Smooth muscle cell (in vitro differentiated cells): ENCODE results near the gene ELP5. TPM values are rescaled to one million over a fixed set of nuclear protein-coding genes. Genes with fewer than 3 reads are reported as not detected.

Source experiments
- DNase-seq: peaks from one replicate; lab custom pipeline; 2025; ENCODE audit not compliant: unreplicated experiment; lab: John Stamatoyannopoulos, UW
- H2AFZ ChIP-seq: fragments of 200-600 bp; sonication (generic); 2 replicates; pipeline ENCODE4 v1.6.0; 2016; ENCODE audit warnings: antibody characterized with exemption, low read depth, mild to moderate bottlenecking
- H3F3A ChIP-seq: fragments of 200-600 bp; sonication (generic); 2 replicates; pipeline ENCODE4 v1.6.0; 2017; ENCODE audit warnings: antibody characterized with exemption, low read depth
- H3K27ac ChIP-seq: fragments of 200-600 bp; sonication (generic); 2 replicates; pipeline ENCODE4 v1.5.1; 2016; ENCODE audit warnings: low read depth, mild to moderate bottlenecking
- H3K27me3 ChIP-seq: fragments of 200-600 bp; sonication (generic); 2 replicates; pipeline ENCODE4 v1.6.1; 2016; ENCODE audit warnings: low read depth, mild to moderate bottlenecking
- H3K36me3 ChIP-seq: fragments of 200-600 bp; sonication (generic); 2 replicates; pipeline ENCODE4 v1.5.1; 2016; ENCODE audit warnings: low read depth
- H3K4me1 ChIP-seq: fragments of 200-600 bp; sonication (generic); 2 replicates; pipeline ENCODE4 v1.5.1; 2016; ENCODE audit warnings: low read depth
- H3K4me2 ChIP-seq: fragments of 200-600 bp; sonication (generic); 2 replicates; pipeline ENCODE4 v1.6.0; 2016; ENCODE audit warnings: mild to moderate bottlenecking
- H3K4me3 ChIP-seq: fragments of 200-600 bp; sonication (generic); 2 replicates; pipeline ENCODE4 v1.5.1; 2016; ENCODE audit warnings: mild to moderate bottlenecking
- H3K79me2 ChIP-seq: fragments of 200-600 bp; sonication (generic); 2 replicates; pipeline ENCODE4 v1.6.0; 2016; ENCODE audit warnings: low read depth, mild to moderate bottlenecking
- H3K9ac ChIP-seq: fragments of 200-600 bp; sonication (generic); 2 replicates; pipeline ENCODE4 v1.6.0; 2016; ENCODE audit warnings: low read depth
- H3K9me3 ChIP-seq: fragments of 200-600 bp; sonication (generic); replicated peaks from 2 replicates; pipeline ENCODE4 v1.5.1; 2016; ENCODE audit warnings: low read depth
- H4K20me1 ChIP-seq: fragments of 200-600 bp; sonication (generic); 2 replicates; pipeline ENCODE4 v1.6.0; 2016; ENCODE audit warnings: low read depth
- WGBS: methylation state at CpG from one replicate; pipeline ENCODE4 v1.1.7; 2016; ENCODE audit warnings: low lambda C conversion rate; 5-methylcytosine and 5-hydroxymethylcytosine counted together
- polyA plus RNA-seq: library from polyadenylated mRNA; unstranded; fragments of >200 nt; fragmentation: Nextera tagmentation; extraction: Ambion mirVana; gene quantifications from 2 replicates; pipeline ENCODE4 v1.2.1, GENCODE V29; 2016
- total RNA-seq: library from RNA; depleted of rRNA; stranded (reverse); fragments of >200 nt; gene quantifications from 2 replicates; pipeline ENCODE4 v1.2.3, GENCODE V29; 2014
- TF ChIP-seq, protein P1 (sequence below): fragments of 200-600 bp; sonication (generic); IDR thresholded peaks from 2 replicates; pipeline ENCODE4 v1.5.1; 2017; ENCODE audit warnings: borderline replicate concordance, mild to moderate bottlenecking, antibody characterized with exemption; ENCODE audit not compliant: insufficient read depth, poor library complexity, severe bottlenecking

ELP5 gene
- total and polyA plus RNA-seq, 2 experiments from 2014 or later: 18.7 to 42.4 TPM

GRCh38 chr17:7248796-7249195 lies 3.2 kb upstream of the ELP5 start:
- WGBS: 93% methylated on average over 4 of the region's 4 CpGs
- no peak overlapping the region for H3K4me3 ChIP-seq
- no peaks in the 10 kb centered on the region for H3K9me3 ChIP-seq

GRCh38 chr17:7249214-7249613 lies 2.8 kb upstream of the ELP5 start:
- no peaks in the 10 kb centered on the region for H3K9me3 ChIP-seq
- H3K4me3 ChIP-seq: no peak overlapping the region
- peaks cover 8% of the 10 kb centered on the region for H4K20me1 ChIP-seq
- no peaks in the 10 kb centered on the region for H3K27me3 ChIP-seq
- TF ChIP-seq, protein P1, sequence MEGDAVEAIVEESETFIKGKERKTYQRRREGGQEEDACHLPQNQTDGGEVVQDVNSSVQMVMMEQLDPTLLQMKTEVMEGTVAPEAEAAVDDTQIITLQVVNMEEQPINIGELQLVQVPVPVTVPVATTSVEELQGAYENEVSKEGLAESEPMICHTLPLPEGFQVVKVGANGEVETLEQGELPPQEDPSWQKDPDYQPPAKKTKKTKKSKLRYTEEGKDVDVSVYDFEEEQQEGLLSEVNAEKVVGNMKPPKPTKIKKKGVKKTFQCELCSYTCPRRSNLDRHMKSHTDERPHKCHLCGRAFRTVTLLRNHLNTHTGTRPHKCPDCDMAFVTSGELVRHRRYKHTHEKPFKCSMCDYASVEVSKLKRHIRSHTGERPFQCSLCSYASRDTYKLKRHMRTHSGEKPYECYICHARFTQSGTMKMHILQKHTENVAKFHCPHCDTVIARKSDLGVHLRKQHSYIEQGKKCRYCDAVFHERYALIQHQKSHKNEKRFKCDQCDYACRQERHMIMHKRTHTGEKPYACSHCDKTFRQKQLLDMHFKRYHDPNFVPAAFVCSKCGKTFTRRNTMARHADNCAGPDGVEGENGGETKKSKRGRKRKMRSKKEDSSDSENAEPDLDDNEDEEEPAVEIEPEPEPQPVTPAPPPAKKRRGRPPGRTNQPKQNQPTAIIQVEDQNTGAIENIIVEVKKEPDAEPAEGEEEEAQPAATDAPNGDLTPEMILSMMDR: no peak
- DNase-seq: no peak
- no peaks in the 10 kb centered on the region for H3K36me3 ChIP-seq
- peaks cover 62% of the 10 kb centered on the region for H3K79me2 ChIP-seq
- H3K4me1 ChIP-seq: peaks cover 18% of the 10 kb centered on the region
- H3F3A ChIP-seq: no peaks in the 10 kb centered on the region
- 94% methylated on average over 6 of the region's 6 CpGs for WGBS
- H3K27ac ChIP-seq: no peak overlapping the region
- no peak overlapping the region for H3K9ac ChIP-seq
- peak overlapping the region; percentile 91 for H3K4me2 ChIP-seq
- no peak overlapping the region for H2AFZ ChIP-seq

More at GRCh38 chr17:7248796-7249195, 3.2 kb upstream of the ELP5 start:
- Histone ChIP-seq H3F3A (peaks cover under 1% of the 10 kb centered on the region), H3K4me2 (no peak overlapping the region), H3K4me1 (peaks cover 18% of the 10 kb centered on the region), H3K36me3 (no peaks in the 10 kb centered on the region), H3K79me2 (peaks cover 62% of the 10 kb centered on the region), H3K27me3 (no peaks in the 10 kb centered on the region), H3K27ac (no peak overlapping the region), H3K9ac (no peak overlapping the region), H2AFZ (no peak overlapping the region), H4K20me1 (peaks cover 8% of the 10 kb centered on the region)
- TF ChIP-seq, protein P1: no peak
- no peak for DNase-seq

DNA sequence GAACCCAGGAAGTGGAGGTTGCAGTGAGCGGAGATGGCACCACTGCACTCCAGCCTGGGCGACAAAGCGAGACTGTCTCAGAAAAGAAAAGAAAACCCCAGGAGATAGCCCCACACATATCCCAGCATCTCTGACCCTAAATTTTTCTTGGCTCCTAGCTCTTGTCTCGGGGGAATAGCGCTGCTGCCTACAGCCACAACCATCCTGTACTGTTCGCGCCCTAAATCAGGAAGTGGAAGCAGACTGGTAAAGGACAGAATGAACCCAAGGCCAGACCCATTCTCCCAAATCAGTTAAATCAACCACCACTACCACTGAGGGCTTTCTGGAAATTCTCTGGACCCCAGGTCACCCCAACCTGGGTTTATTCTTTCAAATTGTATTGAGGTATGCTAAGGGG lies 2.2 kb upstream of the ELP5 start:
- no peak overlapping the region for H3K27ac ChIP-seq
- no peaks in the 10 kb centered on the region for H3K27me3 ChIP-seq
- peak overlapping the region; percentile 91 for H3K4me2 ChIP-seq
- peak overlapping the region; percentile 100 for H3K4me3 ChIP-seq
- H3K9me3 ChIP-seq: no peaks in the 10 kb centered on the region
- no peak for DNase-seq
- H3K36me3 ChIP-seq: no peaks in the 10 kb centered on the region
- peaks cover 62% of the 10 kb centered on the region for H3K79me2 ChIP-seq
- peaks cover 8% of the 10 kb centered on the region for H4K20me1 ChIP-seq
- peak overlapping the region; percentile 97 for H3K9ac ChIP-seq
- TF ChIP-seq, protein P1: no peak
- no peak overlapping the region for H2AFZ ChIP-seq
- H3K4me1 ChIP-seq: peaks cover 18% of the 10 kb centered on the region
- WGBS: 95% methylated on average over 7 of the region's 7 CpGs
- no peaks in the 10 kb centered on the region for H3F3A ChIP-seq
